ENCODE data around the gene BMP15.

BMP15 gene

GRCh38 chrX:50942471-50942870, 31.9 kb downstream of the BMP15 start:
- H3K4me1 Mint-ChIP-seq, result no peaks in the 10 kb centered on the region
- H3K27ac Mint-ChIP-seq, result no peak overlapping the region
- no peaks in the 10 kb centered on the region for H3K9me3 Mint-ChIP-seq
- no peak overlapping the region for H3K4me3 Mint-ChIP-seq
- H3K27me3 Mint-ChIP-seq, result no peaks in the 10 kb centered on the region
- H3K36me3 Mint-ChIP-seq, result no peaks in the 10 kb centered on the region

GRCh38 chrX:50952406-50952805, 41.9 kb downstream of the BMP15 start:
- H3K4me3 Mint-ChIP-seq, result no peak overlapping the region
- peaks cover 7% of the 10 kb centered on the region for H3K27me3 Mint-ChIP-seq
- H3K9me3 Mint-ChIP-seq, result no peaks in the 10 kb centered on the region
- H3K27ac Mint-ChIP-seq, result no peak overlapping the region
- no peaks in the 10 kb centered on the region for H3K4me1 Mint-ChIP-seq
- H3K36me3 Mint-ChIP-seq, result no peaks in the 10 kb centered on the region

GRCh38 chrX:50953832-50954231, 43.3 kb downstream of the BMP15 start:
- H3K4me3 Mint-ChIP-seq, result no peak overlapping the region
- no peak overlapping the region for H3K27ac Mint-ChIP-seq
- H3K27me3 Mint-ChIP-seq, result peaks cover 7% of the 10 kb centered on the region
- H3K4me1 Mint-ChIP-seq, result no peaks in the 10 kb centered on the region
- no peaks in the 10 kb centered on the region for H3K36me3 Mint-ChIP-seq
- H3K9me3 Mint-ChIP-seq, result no peaks in the 10 kb centered on the region

- no peaks in the 10 kb centered on the region for H3K27me3 Mint-ChIP-seq
- H3K9me3 Mint-ChIP-seq, result no peaks in the 10 kb centered on the region
Observed at GRCh38 chrX:50962156-50962555, 51.6 kb downstream of the BMP15 start.

GRCh38 chrX:50963842-50964241, 53.3 kb downstream of the BMP15 start:
- no peaks in the 10 kb centered on the region for H3K9me3 Mint-ChIP-seq
- H3K4me3 Mint-ChIP-seq, result no peak overlapping the region
- H3K36me3 Mint-ChIP-seq, result no peaks in the 10 kb centered on the region
- H3K27ac Mint-ChIP-seq, result no peak overlapping the region
- H3K4me1 Mint-ChIP-seq, result no peaks in the 10 kb centered on the region
- no peaks in the 10 kb centered on the region for H3K27me3 Mint-ChIP-seq

More at GRCh38 chrX:50962156-50962555, 51.6 kb downstream of the BMP15 start:
- H3K27ac Mint-ChIP-seq, result no peak overlapping the region
- no peaks in the 10 kb centered on the region for H3K36me3 Mint-ChIP-seq
- no peak overlapping the region for H3K4me3 Mint-ChIP-seq
- no peaks in the 10 kb centered on the region for H3K4me1 Mint-ChIP-seq
